HepG2 (cell line): ENCODE measurements around the gene MSL2. TPM values are rescaled to one million over a fixed set of nuclear protein-coding genes. Genes with fewer than 3 reads are reported as not detected.

Experiments used
- ATAC-seq: fragments of 200-7000 bp; cut with Tn5 transposase; 3 replicates; pipeline ENCODE4 v1.9.1; 2020; ENCODE audit warnings: mild to moderate bottlenecking, moderate library complexity
- Bru-seq: library from RNA; stranded (reverse); fragments of 400-500 nt; gene quantifications from one replicate; lab custom pipeline; 2021; lab: Mats Ljungman, UMichigan
- BruChase-seq, 2 experiments: library from RNA; stranded (reverse); fragments of 400-500 nt; gene quantifications; one replicate each; lab custom pipeline; 2021; lab: Mats Ljungman, UMichigan
- BruUV-seq: library from RNA; stranded (reverse); fragments of 400-500 nt; replicated peaks from 2 replicates; lab custom pipeline; 2021; lab: Mats Ljungman, UMichigan
- CTCF ChIA-PET: fragments of 300-600 bp; formaldehyde crosslinking; extraction: SDS; loops from one replicate; lab custom pipeline; 2021; ENCODE audit warnings: low total read pairs, inconsistent platforms, low intra/inter-chr PET ratio; lab: Yijun Ruan, JAX
- POLR2A ChIA-PET: fragments of 350-600 bp; sonication (Branson Sonifier 250); formaldehyde crosslinking; loops from one replicate; lab custom pipeline; 2020; ENCODE audit warnings: antibody characterized with exemption, inconsistent platforms; lab: Yijun Ruan, JAX
- DNase-seq: peaks from one replicate; pipeline ENCODE4 v3.0.0-alpha.2; 2015; ENCODE audit warnings: low spot score
- FAIRE-seq: peaks from 3 replicates; lab custom pipeline; 2011; peaks lifted over from hg19 to GRCh38; lab: Jason Lieb, UNC
- H2AFZ ChIP-seq: one replicate; pipeline ENCODE4 v1.6.1; 2011; ENCODE audit warnings: low read length, inconsistent platforms
- H3K27ac ChIP-seq: fragments of 300-600 bp; 3 replicates; pipeline ENCODE4 v1.8.0; 2011; ENCODE audit warnings: mixed run types, mild to moderate bottlenecking, mixed read lengths, low read length, inconsistent platforms; ENCODE audit not compliant: insufficient read depth; ENCODE audit errors: extremely low read length
- H3K27me3 ChIP-seq, 2 experiments: fragments of 200-600 bp in 1 of 2; 2 replicates in 1 of 2; 3 replicates in 1 of 2; pipeline versions ENCODE4 v1.6.0 to v1.8.0; 2011; ENCODE audit warnings: low read length in 2 of 2, mild to moderate bottlenecking in 2 of 2, moderate library complexity in 2 of 2, inconsistent platforms in 1 of 2; ENCODE audit not compliant: insufficient read depth in 2 of 2, control insufficient read depth in 1 of 2
- H3K36me3 ChIP-seq, 2 experiments: fragments of 200-600 bp in 1 of 2; replicated peaks in 1 of 2; 2 replicates in 1 of 2; 3 replicates in 1 of 2; pipeline versions ENCODE4 v1.5.1 to v1.8.0; 2011; ENCODE audit warnings: low read length in 2 of 2, inconsistent platforms in 1 of 2; ENCODE audit not compliant: insufficient read depth in 2 of 2, control insufficient read depth in 1 of 2
- H3K4me1 ChIP-seq: 2 replicates; pipeline ENCODE4 v1.5.1; 2012; ENCODE audit warnings: low read length, inconsistent platforms; ENCODE audit not compliant: insufficient read depth
- H3K4me2 ChIP-seq: 2 replicates; pipeline ENCODE4 v1.6.0; 2011; ENCODE audit warnings: low read depth, low read length, inconsistent platforms
- H3K4me3 ChIP-seq, 3 experiments: fragments of 200-600 bp in 1 of 3; sonication (generic), shearing (Covaris generic) in 1 of 3; replicated peaks in 1 of 3; 2 replicates each; pipeline ENCODE4 v1.5.1; 2011 to 2016; ENCODE audit warnings: low read length in 3 of 3, inconsistent platforms in 2 of 3, low read depth in 2 of 3, mild to moderate bottlenecking in 2 of 3, control low read depth in 1 of 3, mixed read lengths in 1 of 3; ENCODE audit not compliant: insufficient read depth in 1 of 3
- H3K79me2 ChIP-seq: one replicate; pipeline ENCODE4 v1.6.1; 2011; ENCODE audit warnings: low read length, inconsistent platforms; ENCODE audit not compliant: insufficient read depth
- H3K9ac ChIP-seq: 2 replicates; pipeline ENCODE4 v1.6.0; 2011; ENCODE audit warnings: mild to moderate bottlenecking, low read depth, low read length, inconsistent platforms; ENCODE audit not compliant: insufficient read depth
- H3K9me3 ChIP-seq: 2 replicates; pipeline ENCODE4 v1.5.1; 2012; ENCODE audit warnings: mild to moderate bottlenecking, low read length
- H4K20me1 ChIP-seq: 2 replicates; pipeline ENCODE4 v1.6.0; 2011; ENCODE audit warnings: inconsistent platforms, mild to moderate bottlenecking, low read length, moderate library complexity; ENCODE audit not compliant: insufficient read depth
- ATAD3A ChIP-seq: sonication (generic); formaldehyde crosslinking; IDR thresholded peaks from 2 replicates; pipeline ENCODE4 v1.4.0; 2020; ENCODE audit warnings: missing genetic modification reagents
- FOXP1 ChIP-seq, 2 experiments: fragments of 450-650 bp in 1 of 2; IDR thresholded peaks; 2 replicates each; pipeline ENCODE4 v1.6.1; 2017 to 2018; ENCODE audit warnings: antibody characterized with exemption in 1 of 2
- MAFG ChIP-seq: sonication (generic); formaldehyde crosslinking; IDR thresholded peaks from 2 replicates; pipeline ENCODE4 v1.5.1; 2020; ENCODE audit warnings: mild to moderate bottlenecking, missing genetic modification reagents
- MBD4 ChIP-seq: IDR thresholded peaks from 2 replicates; pipeline ENCODE4 v1.6.1; 2012; ENCODE audit warnings: low read length, inconsistent platforms, borderline replicate concordance
- REXO4 ChIP-seq: sonication (generic); formaldehyde crosslinking; IDR thresholded peaks from 2 replicates; pipeline ENCODE4 v1.8.0; 2022; ENCODE audit warnings: missing genetic modification reagents, mild to moderate bottlenecking, borderline replicate concordance
- THAP11 ChIP-seq: IDR thresholded peaks from 2 replicates; pipeline ENCODE4 v1.6.1; 2016; ENCODE audit warnings: missing biosample characterization, missing genetic modification reagents
- ZBTB7A ChIP-seq: sonication (generic); formaldehyde crosslinking; IDR thresholded peaks from 2 replicates; pipeline ENCODE4 v1.8.0; 2022; ENCODE audit warnings: mild to moderate bottlenecking, missing genetic modification reagents
- ZNF281 ChIP-seq: sonication (generic); formaldehyde crosslinking; IDR thresholded peaks from 2 replicates; pipeline ENCODE4 v1.4.0; 2020; ENCODE audit warnings: missing genetic modification reagents, borderline replicate concordance
- ZNF446 ChIP-seq: sonication (generic); formaldehyde crosslinking; IDR thresholded peaks from 2 replicates; pipeline ENCODE4 v1.5.0; 2020; ENCODE audit warnings: mild to moderate bottlenecking, missing genetic modification reagents
- ZNF674 ChIP-seq: sonication (generic); formaldehyde crosslinking; IDR thresholded peaks from 2 replicates; pipeline ENCODE4 v1.5.0; 2020; ENCODE audit warnings: low read depth, mild to moderate bottlenecking, missing genetic modification reagents
- ZNF784 ChIP-seq: sonication (generic); formaldehyde crosslinking; IDR thresholded peaks from 2 replicates; pipeline ENCODE4 v1.5.1; 2020; ENCODE audit warnings: missing genetic modification reagents, mild to moderate bottlenecking, borderline replicate concordance
- ZSCAN20 ChIP-seq: sonication (generic); formaldehyde crosslinking; IDR thresholded peaks from 2 replicates; pipeline ENCODE4 v1.4.0; 2020; ENCODE audit warnings: missing genetic modification reagents, mild to moderate bottlenecking, borderline replicate concordance
- WGBS: methylation state at CpG from one replicate; pipeline ENCODE4 v1.1.6; 2017; ENCODE audit warnings: low lambda C conversion rate; 5-methylcytosine and 5-hydroxymethylcytosine counted together
- in situ Hi-C: cut with HindIII; loops from 2 replicates; pipeline ENCODE4 v1.10.0; 2017; ENCODE audit warnings: low pct_unique_long_range_greater_than_20kb; ENCODE audit not compliant: extremely low pct_ligation_motif_present
- intact Hi-C: fragments of 100-400 bp; cut with micrococcal nuclease; formaldehyde crosslinking; loops from one replicate; pipeline ENCODE4 v1.10.0; 2022; ENCODE audit not compliant: unreplicated experiment
- long read RNA-seq, 2 experiments: library from RNA in 1 of 2; library from polyadenylated mRNA in 1 of 2; stranded (forward) in 1 of 2; unstranded in 1 of 2; transcript quantifications; one replicate each; pipeline ENCODE4 v2.0.0, GENCODE V29; 2019 to 2022
- polyA minus RNA-seq, 3 experiments: library from RNA; depleted of rRNA, polyadenylated mRNA; stranded (reverse); fragments of >200 nt; gene quantifications; 2 replicates each; pipeline ENCODE4 v1.2.3, GENCODE V29; 2011; ENCODE audit warnings: low replicate concordance in 1 of 3
- polyA plus RNA-seq, 8 experiments: library from polyadenylated mRNA; depleted of rRNA in 3 of 8; stranded (reverse) in 7 of 8; unstranded in 1 of 8; fragments of >200 nt; fragmentation: Illumina TruSeq in 4 of 8; extraction: Trizol in 4 of 8; gene quantifications; 2 replicates each; pipeline versions ENCODE4 v1.2.1 to v1.2.3, GENCODE V29; 2011 to 2016; ENCODE audit warnings: low read depth in 4 of 8, missing spikeins in 1 of 8, mixed read lengths in 1 of 8; ENCODE audit not compliant: insufficient read depth in 1 of 8
- total RNA-seq, 5 experiments: library from RNA; depleted of rRNA; stranded (reverse); fragments of >200 nt; fragmentation: Illumina TruSeq; extraction: Trizol; gene quantifications; 2 replicates each; pipeline ENCODE4 v1.2.3, GENCODE V29; 2016; ENCODE audit warnings: low read depth in 1 of 5

The MSL2 gene
- total RNA-seq (2016; rRNA removed; fragmentation: Illumina TruSeq; extraction: Trizol) (11.7 and 17.1 TPM in 2 replicates), polyA plus RNA-seq (2011; rRNA removed) (4.8 and 6.9 TPM in 2 replicates), polyA minus RNA-seq (2011; rRNA and poly(A)+ RNA removed; ENCODE audit: low replicate concordance) (10.5 and 12.2 TPM in 2 replicates), Bru-seq, nascent RNA (percentile 89 among the genes with signal in this experiment), BruChase-seq, experiment 1, labeled RNA remaining after a 6-hour chase (percentile 89 among the genes with signal in this experiment), BruChase-seq, experiment 2, labeled RNA remaining after a 2-hour chase (percentile 92 among the genes with signal in this experiment)
- 1.8 and 2.0 TPM in 2 replicates for total RNA-seq (2016; cell fraction: cytosol; rRNA removed; fragmentation: Illumina TruSeq; extraction: Trizol; ENCODE audit: low read depth)
- total RNA-seq (2016; cell fraction: insoluble cytoplasmic fraction; rRNA removed; fragmentation: Illumina TruSeq; extraction: Trizol), result 10.6 and 15.3 TPM in 2 replicates
- 8.2 and 11.6 TPM in 2 replicates for total RNA-seq (2016; cell fraction: membrane; rRNA removed; fragmentation: Illumina TruSeq; extraction: Trizol)
- 17.1 and 20.1 TPM in 2 replicates for total RNA-seq (2016; cell fraction: nucleus; rRNA removed; fragmentation: Illumina TruSeq; extraction: Trizol)
- polyA plus RNA-seq (2011; cell fraction: cytosol; rRNA removed), result 2.3 and 3.2 TPM in 2 replicates
- polyA plus RNA-seq (2011; cell fraction: nucleus; rRNA removed), result 5.1 and 5.2 TPM in 2 replicates
- 12.3 and 16.1 TPM in 2 replicates for polyA plus RNA-seq (2012)
- 0.44 and 0.52 TPM in 2 replicates for polyA plus RNA-seq (2016; cell fraction: cytosol; fragmentation: Illumina TruSeq; extraction: Trizol; ENCODE audit: low read depth)
- 11.7 and 11.8 TPM in 2 replicates for polyA plus RNA-seq (2016; cell fraction: insoluble cytoplasmic fraction; fragmentation: Illumina TruSeq; extraction: Trizol; ENCODE audit: low read depth)
- polyA plus RNA-seq (2016; cell fraction: membrane; fragmentation: Illumina TruSeq; extraction: Trizol; ENCODE audit: low read depth), result 3.9 and 4.0 TPM in 2 replicates
- 21.5 and 22.8 TPM in 2 replicates for polyA plus RNA-seq (2016; cell fraction: nucleus; fragmentation: Illumina TruSeq; extraction: Trizol; ENCODE audit: insufficient read depth, low read depth)
- 7.3 and 8.4 TPM in 2 replicates for polyA minus RNA-seq (2011; cell fraction: cytosol; rRNA and poly(A)+ RNA removed)
- polyA minus RNA-seq (2011; cell fraction: nucleus; rRNA and poly(A)+ RNA removed), result 20.3 and 20.6 TPM in 2 replicates
- long read RNA-seq, experiment 1, full-length matches to known transcripts, result 2 of 3 reads
- long read RNA-seq, experiment 1, partial matches to known transcripts, result 0 of 3 reads
- long read RNA-seq, experiment 1, other reads (novel, unspliced or antisense), result 1 of 3 reads
- long read RNA-seq, experiment 2, full-length matches to known transcripts, result 2 of 27 reads
- long read RNA-seq, experiment 2, partial matches to known transcripts, result 0 of 27 reads
- long read RNA-seq, experiment 2, other reads (novel, unspliced or antisense), result 25 of 27 reads

- Histone ChIP-seq H3K9ac (peak within 1 kb of the TSS; percentile 99), H3K79me2 (peaks cover 53% of the 10 kb centered on the region), H3K4me1 (peaks cover 28% of the 10 kb centered on the region), H3K27me3 (no peaks in the 10 kb centered on the region), H3K4me2 (peak within 1 kb of the TSS; percentile 79), H3K9me3 (no peaks in the 10 kb centered on the region), H4K20me1 (peaks cover 42% of the 10 kb centered on the region), H3K27ac (peak within 1 kb of the TSS; percentile 92), H3K4me3 (peak within 1 kb of the TSS; percentile 80 to 93 (median 89)), H3K36me3 (no peaks in the 10 kb centered on the region), H2AFZ (no peak within 1 kb of the TSS)
- in situ Hi-C loops, result loop anchor here (5.0 kb wide), 1 partner anchor 51 kb away; no protein-coding TSS in a partner anchor
- no peak for DNase-seq
- BruUV-seq, result no TSS peak
- no peak for FAIRE-seq
- no peak; the same call in 2 of the 3 replicates for ATAC-seq
- intact Hi-C loops, result loop anchor here (1.0 to 10.0 kb wide), 2 partner anchors 54 to 559 kb away; partner anchors contain the start of genes PCCB and STAG1
- ChIA-PET POLR2A (interaction anchor here (0.7 to 4.9 kb wide), 25 partner anchors 10 to 1991 kb away, joined by 3 to 131 read pairs (median 4); partner anchors contain the start of genes ARMC8, NCK1, PCCB and STAG1), CTCF (no interaction called here)
- WGBS, result 1% methylated on average over 14 of the region's 37 CpGs
- TF ChIP-seq ZNF281, result peak; percentile 75; the same call in 1 of the 2 replicates
- TF ChIP-seq MAFG (CRISPR knock-in tag), result no peak
- TF ChIP-seq ZNF674, result no peak
- no peak for TF ChIP-seq MBD4
- TF ChIP-seq ZBTB7A (CRISPR knock-in tag), result peak; percentile 35
- peak; percentile 12 for TF ChIP-seq THAP11 (CRISPR knock-in tag)
- no peak for TF ChIP-seq ZNF446 (CRISPR knock-in tag)
- TF ChIP-seq REXO4, result no peak
- TF ChIP-seq FOXP1 (IDR thresholded peaks at IDR 0.05), result no peak
- TF ChIP-seq FOXP1 (CRISPR knock-in tag; IDR thresholded peaks at IDR 0.05), result no peak
- TF ChIP-seq ZNF784 (CRISPR knock-in tag), result peak; percentile 3; the same call in 1 of the 2 replicates
- TF ChIP-seq ZSCAN20 (CRISPR knock-in tag), result 0 out of 2 replicates have a peak, but pooled peaks have one; percentile 1
- no peak for TF ChIP-seq ATAD3A (CRISPR knock-in tag)
These were observed at the start of gene MSL2 for GRCh38 chr3:136196064-136196400. TSS of gene MSL2 (minus strand) at chr3:136196335. CDS start at chr3:136195113, 1,222 bp downstream.
